Suppressor macrophage (primary cell): ENCODE data around the gene PCBP3.

Experiments used
- DNase-seq, 4 experiments: peaks; one replicate each; pipeline ENCODE4 v3.0.0-alpha.2; 2020 to 2022

Gene PCBP3

DNA sequence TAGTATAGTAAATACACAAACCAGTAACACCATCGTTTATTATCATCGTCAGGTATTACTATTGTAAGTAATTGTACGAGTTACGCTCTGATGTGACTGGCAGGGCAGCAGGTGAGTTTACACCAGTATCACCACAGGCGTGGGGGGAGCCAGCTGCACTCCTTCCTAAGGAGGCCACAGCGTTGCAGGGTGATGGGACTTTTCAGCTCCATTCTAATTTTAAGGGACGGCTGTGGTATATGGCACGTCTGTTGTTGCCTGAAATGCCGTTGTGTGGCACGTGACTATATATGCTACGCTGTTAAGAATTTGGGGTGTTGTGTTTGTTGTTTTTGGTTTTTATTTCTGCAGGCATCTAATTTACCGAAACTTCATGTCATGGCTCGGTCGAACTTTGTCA is 173.3 kb downstream of the PCBP3 start:
- DNase-seq = no peak

DNA sequence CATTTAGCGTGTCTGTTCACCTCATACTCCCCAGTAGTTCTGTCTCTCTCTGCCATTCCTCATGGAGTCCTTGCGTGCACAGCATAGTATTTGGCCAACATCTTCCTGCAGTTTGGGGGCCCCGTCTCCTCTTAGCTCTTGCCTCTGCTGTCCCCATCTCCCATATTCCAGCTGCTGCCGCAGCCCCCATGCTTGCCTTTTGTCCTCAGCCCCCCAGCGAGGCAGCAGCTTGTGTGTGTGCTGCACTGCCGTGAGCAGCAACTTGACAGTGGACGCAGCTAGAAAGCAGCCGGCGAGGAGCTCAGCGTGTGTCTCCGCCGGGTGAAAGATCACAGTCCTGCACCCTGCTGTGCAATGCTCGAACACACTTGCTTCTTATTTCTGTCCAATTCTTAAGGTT is 173.8 kb downstream of the PCBP3 start:
- no peak for DNase-seq

DNA sequence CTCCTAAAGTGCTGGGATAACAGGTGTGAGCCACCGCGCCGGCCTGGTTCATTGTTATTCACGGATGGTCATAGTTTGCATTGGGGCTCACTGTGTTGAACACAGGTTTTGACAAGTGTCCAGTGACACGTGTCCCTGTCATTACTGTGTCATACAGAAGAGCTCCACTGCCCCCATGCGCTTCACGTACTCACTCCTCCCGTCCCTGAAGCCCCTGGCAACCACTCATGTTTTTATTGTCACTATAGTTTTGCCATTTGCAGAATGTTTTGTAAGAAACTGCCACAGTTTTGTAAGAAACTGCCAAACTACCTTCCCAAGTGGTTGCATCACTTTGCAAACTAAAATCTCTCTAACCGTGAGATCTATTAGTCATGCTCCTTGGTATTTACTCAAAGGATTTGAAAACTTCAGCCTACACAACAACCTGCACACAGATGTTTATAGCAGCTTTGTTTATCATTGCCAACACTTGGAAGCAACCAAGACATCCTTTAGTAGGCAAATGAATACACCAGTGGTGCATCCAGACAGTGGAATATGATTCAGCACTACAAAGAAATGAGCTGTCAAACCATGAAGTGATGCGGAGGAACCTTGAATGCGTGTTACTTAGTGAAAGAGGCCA is 174.9 kb downstream of the PCBP3 start:
- DNase-seq = peak; percentile 13 to 36 (median 22)

DNA sequence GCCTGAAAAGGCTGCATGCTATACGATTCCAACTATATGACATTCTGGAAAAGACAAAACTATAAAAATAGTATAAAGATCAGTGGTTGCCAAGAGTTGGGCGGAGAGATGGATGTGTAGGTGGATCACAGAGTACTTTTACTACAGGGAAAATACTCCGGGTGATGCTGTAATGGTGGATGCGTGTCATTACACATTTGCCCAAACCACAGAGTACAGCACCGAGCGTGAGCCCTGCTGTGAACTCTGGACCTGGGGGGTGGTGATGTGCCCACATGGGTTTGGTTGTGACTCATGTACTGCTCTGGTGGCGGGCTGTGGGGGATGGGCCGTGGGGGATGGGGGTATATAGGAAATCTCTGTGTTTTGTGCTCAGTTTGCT is 175.4 kb downstream of the PCBP3 start:
- peak; percentile 34 to 64 (median 52) for DNase-seq

DNA sequence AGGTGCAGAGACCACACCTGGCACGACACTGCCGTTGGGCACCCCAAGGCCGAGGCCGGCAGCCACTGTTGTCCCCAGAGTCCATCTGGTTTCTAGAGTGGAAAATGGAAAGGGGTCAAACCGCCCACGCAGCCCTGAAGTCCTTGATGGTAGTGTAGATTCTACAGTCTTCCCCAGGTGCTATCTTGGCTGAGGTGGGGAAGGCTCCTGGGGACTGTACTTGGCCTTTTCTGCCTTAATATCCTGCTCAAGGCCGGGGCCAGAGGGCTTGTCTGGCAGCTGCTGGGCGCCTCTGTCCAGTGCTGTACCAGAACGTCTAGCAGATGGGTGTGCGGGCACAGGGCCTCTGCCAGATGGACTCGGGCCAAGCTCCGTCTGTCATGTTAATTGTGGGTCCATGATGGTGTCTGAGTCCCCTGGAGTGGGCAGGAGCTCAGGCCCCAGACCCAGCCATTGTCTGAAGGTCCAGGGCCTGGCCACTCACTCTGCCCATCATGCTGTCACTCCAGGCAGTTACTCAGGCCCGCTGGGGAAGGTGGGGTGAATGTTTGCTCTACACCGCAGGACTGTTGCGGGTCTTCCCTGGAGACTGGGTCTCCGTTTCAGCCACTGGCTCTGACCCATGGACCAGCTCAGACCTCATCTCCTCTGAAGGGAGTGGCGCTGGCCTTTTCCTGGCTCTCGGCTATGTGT is 176.1 kb downstream of the PCBP3 start:
- no peak for DNase-seq

DNA sequence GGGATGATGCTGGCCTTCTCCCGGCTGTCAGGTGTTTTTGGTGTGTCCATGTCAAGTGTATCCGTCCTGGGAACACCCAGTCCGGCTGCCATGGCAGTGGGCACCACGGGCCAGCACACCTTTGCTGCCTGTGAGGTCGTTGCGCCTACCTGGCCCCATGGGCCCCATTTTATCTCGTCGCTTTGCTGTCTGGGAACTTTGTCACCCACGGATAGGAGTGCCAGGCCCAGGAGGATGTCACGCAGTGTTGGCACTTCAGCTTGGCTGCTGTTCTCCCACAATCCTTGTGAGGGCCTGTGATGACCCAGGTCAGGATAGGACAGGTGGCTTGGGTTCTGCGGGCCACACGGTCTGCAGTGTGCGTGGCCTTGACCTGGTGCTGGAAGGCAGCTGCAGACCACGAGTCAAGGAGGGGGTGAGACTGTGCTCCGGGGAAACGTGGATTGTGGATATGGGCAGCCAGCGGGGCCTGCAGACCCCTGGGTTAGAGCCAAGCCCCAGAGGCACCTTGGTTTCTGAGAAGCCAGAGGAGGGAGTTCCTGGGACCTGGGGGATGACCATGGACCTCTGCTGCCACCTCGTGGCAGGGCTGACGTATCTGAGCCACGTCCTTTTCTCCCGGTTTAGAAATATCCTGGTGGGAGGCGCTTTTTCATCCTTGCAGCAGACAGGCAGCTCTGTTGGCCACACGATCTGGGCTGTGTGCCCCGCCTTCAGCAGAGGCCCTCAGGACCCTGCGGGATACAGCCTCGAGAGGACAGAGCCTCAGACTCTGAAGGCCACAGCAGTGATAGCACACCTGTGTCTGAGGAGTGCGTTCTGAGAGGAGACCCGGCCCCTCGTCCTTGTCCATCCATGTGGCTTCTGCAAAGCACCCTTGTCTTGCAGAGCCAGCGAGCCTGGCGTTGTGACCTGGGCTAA is 176.9 kb downstream of the PCBP3 start:
- peak; percentile 88 to 93 (median 90) for DNase-seq

DNA sequence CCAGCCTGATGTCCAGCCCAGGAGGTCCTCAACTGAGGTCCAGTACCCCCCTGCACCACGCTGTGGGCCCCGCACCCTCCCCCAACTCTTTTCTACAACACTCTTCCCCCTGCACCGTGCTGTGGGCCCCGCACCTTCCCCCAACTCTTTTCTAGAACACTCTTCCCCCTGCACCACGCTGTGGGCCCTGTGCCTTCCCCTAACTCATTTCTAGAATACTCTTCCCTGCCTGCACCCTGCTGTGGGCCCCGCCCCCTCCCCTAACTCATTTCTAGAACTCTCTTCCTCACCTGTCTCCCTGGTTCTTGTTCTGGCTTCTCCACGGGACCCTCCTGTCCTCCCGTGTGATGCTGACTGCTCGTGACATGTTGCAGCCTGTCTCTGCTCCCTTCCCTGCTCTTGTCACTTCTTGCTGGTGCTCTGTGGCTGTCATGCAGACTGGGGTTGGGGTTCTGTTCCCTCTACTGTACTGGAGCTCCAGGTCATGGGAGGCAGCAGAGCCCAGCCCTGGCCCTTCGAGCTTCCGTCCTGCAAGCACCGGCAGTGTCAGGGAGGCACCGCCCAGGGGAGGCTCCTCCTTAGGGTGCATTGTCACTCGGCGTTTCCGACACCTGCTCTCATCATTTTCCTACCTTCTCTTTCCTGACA is 177.9 kb downstream of the PCBP3 start:
- no peak for DNase-seq

DNA sequence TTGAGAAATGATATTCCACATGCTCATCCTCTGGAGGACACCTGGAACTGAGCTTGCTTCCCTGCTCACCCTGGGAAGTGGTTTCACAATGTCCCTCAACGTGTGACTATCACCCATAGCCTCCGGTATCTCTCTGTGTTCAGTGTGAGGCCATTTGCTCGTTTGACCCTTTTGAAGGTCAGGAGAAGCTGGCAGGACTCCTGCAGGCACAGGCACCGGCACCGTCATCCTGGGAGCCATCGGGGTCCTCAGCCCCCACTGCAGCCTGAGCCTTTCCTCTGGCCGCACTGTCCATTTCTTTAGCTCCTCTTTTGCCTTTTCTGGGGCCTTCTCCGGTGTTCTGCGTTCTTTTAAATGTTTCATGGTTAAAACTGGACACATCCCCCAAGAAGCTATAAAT is 178.5 kb downstream of the PCBP3 start:
- no peak for DNase-seq

DNA sequence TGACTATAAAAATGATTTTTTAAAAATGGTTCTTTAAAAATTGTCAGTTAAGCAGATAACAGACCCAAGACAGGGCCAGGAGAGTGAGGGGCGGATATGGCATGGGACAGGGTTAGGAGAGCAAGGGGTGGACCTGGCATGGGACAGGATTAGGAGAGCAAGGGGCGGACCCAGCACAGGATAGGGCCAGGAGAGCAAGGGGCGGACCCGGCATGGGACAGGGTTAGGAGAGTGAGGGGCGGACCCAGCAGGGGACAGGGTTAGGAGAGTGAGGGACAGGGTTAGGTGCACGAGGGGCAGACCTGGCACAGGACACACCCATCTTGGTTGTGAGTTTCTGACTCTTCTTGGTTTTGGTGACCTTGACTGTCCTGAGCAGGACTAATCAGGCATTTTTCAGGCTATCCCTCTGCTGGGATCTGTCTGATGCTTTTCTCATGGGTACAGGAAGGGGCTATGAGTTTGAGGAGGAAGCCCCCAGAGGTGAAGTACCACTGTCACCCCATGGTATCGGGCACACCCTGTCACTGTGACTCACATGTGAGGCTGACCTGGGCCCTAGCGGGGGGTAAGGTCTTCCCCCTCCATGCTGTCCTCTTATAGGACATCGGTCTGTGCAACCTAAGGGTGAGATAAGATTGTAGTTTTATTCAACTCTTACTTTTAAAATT is 179.0 kb downstream of the PCBP3 start:
- no peak for DNase-seq

DNA sequence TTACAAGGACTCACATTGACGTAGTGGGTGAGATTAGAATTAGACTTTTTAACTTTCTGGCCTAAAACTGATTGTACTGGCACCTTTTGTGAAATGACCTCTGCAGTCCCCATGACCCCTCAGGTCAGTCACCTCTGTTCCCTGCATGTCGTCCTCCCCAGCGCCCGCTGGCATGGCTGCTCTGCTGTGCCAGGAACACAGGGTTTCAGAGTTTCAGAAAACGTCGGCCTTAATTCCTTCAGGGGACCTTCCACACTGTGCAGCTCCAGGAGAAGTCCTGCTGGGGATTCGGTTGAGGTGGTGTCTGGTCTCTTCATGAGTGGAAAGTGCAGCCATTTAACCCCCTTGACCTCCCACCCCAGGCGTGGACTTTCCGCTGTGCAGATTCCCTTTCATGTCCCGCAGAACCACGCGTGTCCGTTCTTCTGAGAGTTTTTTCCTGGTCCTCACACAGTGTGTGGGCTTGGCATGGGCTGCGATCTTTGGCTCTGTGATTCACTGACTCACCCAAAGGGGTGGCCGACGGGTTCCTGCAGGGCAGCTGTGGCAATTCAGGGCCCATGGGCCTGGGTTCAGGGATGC is 179.7 kb downstream of the PCBP3 start:
- DNase-seq = no peak

DNA sequence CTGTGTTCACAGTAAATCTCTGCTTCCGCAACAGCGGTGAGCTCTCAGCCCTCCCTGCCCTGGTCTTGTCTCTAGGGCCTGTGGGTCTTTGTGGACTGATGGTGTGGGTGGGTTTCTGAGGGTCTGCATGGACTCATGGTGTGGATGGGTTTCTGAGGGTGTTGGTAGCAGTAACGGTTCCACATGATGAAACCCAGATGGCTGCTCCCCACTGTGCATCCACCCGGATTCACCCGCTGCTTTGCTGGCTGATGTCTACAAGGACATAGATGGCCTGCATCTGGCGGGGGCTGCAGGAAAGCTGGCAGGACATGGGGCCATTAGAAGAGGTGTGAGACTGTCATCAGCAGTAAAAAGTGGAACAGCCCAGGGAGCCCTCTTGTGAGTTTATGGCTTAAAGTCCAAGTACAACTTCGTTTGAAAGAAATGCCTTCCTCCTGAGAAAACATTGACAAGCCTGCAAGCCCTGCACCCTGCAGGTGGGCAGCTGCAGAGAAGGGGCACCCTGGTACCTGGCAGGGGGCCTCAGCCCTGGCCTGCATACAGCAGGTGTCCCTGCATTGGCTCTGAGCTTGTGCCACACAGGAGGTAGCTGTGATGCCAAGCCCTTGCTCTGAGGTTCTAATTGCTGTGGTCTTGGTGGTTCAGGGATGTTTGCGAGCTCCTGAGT is 181.2 kb downstream of the PCBP3 start:
- DNase-seq = no peak

DNA sequence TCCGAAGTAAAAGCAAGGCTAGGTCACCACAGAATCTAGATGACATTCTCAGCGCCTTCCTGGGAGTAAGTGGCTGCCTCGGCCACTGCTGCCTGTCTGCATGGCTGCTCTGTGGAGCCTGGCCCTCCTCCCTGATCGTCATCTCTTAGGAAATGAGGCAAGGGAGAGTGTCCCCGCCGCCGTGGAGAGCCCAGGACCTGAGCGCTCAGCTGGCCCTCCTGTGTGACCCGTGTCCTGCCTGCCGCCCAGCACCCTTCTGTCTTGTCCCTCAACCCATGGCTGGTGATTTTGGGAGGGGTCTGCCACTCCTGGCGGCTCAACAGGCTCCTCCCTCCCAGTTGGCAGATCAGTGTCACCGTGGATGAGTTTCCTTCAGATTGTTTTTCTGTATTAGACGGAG is 181.7 kb downstream of the PCBP3 start:
- no peak for DNase-seq

DNA sequence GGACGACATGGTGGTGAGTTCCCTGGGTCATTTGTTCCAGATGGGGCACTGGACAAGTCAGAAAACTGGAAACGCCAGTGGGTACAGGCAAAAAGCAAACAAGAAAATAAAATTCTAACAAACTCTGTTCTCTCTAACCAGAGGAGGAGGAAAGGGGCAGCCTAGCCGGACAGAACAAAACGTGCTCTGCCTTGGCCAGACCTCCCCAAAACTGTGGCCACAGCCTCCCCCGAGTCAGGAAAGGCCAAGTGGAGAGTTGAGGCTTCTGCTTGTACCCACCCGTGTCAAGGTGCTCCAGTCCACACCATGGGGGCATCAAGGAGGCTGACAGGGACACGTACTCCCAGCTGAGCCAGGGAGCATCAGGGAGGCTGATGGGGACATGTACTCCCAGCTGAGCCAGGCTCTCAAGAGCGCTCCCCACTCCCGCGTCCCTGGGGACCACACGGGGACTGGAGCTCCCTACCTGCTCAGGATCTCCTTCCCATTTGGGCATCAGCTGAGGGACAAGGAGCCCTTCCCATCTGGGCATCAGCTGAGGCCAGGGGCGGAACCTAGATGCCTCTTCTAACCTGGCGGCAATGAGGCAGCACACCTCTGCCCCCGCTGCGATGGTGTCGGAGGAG is 183.3 kb downstream of the PCBP3 start:
- no peak for DNase-seq

DNA sequence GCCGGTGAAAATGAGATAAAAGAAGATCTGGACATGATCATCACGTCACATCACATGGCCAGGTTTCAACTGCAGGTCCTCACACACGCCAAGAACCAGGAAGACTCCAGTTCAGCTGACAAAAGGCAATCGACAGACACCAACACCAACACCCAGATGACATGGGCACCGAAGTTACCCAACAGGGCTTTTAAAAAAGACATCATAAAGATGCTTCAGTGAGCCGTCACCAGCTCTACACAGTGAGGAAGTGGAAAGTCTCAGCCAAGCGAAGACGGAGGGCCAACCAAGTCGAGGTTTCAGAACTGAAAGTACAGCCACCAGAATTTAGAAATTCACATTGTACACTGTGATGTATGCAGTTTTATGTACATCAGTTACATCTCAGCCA is 183.8 kb downstream of the PCBP3 start:
- no peak for DNase-seq

DNA sequence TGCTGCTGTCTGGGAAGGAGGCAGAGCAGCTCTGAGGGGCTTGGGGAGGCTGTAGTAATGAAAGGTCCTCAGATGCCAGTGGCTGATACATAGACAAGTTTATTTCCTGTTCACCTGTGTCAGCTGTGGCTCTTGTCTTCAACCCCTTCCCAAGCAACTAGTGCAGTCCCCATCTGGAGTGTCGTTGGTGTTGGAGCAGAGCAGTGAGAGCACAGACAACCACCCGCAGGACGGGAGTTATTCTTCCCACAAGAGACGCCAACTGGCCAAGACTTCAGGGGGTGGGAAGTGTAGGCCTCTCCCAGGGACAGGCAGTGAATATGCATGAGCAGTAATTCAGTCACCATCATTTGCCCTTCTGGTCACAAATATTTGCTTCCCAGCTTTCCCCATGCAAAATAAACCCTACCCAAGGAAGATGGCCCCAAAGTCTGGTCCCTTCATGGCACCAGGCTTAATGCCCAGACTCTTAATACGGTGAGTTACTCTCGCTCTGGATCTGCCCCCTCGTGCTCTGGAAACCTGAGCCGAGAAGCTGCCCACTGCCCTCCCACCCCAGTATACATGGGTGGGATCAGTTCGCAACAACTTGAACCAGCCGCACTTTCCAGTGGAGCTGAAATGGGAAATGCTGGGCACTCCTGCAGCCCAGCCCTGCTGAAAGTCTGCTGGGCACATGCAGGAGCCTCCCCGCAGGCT is 184.5 kb downstream of the PCBP3 start:
- no peak for DNase-seq

DNA sequence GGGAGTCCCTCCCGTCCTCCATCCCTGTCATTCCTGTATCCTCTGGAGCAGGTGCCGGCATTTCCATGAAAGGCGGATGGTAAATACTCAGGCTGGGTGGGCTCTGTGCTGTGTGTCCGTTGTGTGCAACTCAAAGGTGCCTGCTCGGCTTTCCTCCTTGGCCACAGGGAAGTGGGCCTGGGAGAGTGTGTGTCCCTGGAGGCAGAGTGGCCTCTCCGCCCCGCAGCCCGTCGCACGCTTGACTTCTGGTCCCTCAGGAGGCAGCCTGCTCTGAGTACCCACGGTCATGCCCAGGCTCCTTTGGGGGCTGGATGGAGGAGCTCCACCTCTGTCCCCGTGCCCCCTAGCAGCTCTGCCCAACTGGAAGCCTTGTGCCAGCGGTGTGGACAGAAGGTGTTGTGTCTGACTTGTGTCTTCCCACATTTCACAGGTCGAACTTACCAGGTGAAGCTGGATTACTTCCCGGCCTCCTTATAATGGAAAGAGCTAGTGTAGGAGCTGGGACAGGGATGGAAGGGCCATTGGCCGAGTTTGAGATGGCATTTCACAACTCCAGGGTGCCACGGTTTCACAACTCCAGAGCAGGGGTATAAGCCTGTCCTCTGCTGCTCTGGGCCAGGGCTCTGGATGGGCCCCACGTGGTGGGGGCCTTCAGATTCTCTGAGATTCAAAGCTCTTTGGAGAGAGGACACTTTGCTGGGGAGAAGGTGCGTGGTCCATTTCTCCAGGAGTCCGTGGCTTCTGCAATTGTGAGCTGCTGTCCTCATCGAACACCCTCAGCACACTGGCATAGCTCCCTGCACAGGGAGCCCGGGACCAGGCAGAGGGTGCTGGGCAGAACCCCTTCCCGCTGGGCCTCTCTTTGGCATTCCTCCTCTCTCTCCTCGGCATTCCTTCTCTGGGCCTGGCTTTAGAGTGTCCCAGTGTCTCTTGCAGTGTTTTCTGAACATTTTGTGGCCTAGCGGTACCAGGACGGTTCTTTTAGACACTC is 185.3 kb downstream of the PCBP3 start:
- DNase-seq = no peak

DNA sequence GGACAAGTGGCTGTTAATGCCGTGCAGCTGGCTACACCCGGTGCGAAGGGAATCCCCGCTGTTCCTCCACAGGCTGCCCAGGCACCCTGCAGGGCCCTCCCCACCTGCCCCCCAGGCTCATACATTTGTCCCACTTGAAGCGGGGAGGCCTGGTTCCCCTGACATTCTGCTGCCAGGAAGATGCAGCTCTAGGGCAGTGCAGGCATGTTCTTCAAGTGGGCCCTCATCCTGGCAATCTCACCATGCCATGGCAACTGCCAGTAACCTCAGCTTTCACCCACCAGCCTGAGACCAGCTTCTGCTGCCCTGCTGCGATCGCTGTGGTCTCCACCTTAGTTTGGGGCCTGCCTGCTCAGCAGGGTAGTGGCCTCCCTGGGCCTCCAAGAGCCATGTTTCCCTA is 186.1 kb downstream of the PCBP3 start:
- DNase-seq = no peak

DNA sequence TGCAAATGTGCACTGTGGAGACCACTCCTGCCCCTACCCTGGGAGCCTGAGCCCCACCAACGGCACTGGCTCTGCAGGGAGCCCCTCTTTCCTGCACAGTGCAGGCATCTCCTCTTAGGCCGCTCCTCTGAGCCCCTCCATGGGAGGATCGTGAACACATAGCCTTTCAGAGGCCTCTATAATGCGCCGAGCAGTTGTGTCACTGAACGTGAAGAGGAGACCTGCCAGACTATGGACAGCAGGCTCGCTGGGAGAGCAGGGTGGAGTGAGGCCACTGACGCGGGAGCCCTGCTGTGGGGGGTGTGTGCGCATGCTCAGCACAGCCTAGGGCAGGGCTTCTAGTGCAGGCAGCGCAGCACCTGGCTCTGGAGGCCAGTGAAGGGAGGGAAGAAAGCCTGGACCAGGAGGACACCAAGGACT is 186.7 kb downstream of the PCBP3 start:
- DNase-seq = no peak

DNA sequence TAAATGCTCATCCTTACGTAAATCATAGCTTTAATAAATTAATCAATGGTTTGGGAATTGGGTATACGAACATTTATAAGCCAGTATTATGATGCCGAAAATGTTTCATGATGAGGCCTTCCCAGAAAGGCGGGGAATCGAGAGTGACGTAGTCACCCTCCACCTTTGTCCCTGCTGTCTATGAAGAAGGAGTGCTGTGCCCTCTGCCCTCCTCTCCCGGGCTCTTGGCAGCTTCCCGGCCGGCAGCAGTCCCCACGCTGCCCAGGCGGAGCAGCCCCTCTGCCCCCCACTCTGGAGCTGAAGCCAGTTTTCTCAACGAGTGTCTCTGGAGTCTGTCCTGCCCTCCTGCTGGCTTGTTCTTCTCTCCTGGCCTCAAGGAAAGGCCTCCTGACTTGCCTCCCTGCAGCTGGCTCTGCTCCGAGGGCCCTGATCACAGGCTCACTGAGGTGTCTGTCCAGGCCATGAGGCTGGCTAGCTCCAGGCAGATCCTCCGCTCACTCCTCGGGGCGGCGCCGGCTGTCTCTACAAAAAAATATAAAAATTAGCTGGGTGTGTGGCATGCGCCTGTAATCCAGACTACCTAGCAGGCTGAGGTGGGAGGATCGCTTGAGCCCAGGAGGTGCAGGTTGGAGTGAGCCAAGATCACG is 187.3 kb downstream of the PCBP3 start:
- no peak for DNase-seq
